Activated CD8-positive, alpha-beta memory T cell treated with anti-CD3 and anti-CD28 coated beads, Interleukin-2, amount 10 ng/mL, durations not matched to agents 7 days and 5 days (primary cell): ENCODE results near the gene ATP8B3. TPM values are rescaled to one million over a fixed set of nuclear protein-coding genes. Genes with fewer than 3 reads are reported as not detected.
"Not testable (repeated sequence)": the region's sequence is repeated elsewhere in the genome, so short reads cannot be mapped to it uniquely, and the experiment has no call there.

Experiments
- ATAC-seq: fragments of 150-1000 bp; cut with Tn5 transposase; one replicate; pipeline ENCODE4 v1.10.0; 2021; ENCODE audit warnings: moderate library complexity
- CTCF ChIA-PET: fragments of 350-600 bp; sonication (Branson Sonifier 250); formaldehyde crosslinking; loops from one replicate; lab custom pipeline; 2021; ENCODE audit warnings: antibody characterized with exemption; lab: Charles Lee
- DNase-seq: peaks from one replicate; pipeline ENCODE4 v3.0.0-alpha.2; 2020
- H3K27ac Mint-ChIP-seq: one replicate; pipeline ENCODE4 v1.8.0; 2021; ENCODE audit warnings: mild to moderate bottlenecking, mixed read lengths
- H3K27me3 Mint-ChIP-seq: one replicate; pipeline ENCODE4 v1.8.0; 2021; ENCODE audit warnings: mixed read lengths
- H3K36me3 Mint-ChIP-seq: one replicate; pipeline ENCODE4 v1.8.0; 2021; ENCODE audit warnings: mild to moderate bottlenecking, mixed read lengths
- H3K4me1 Mint-ChIP-seq: one replicate; pipeline ENCODE4 v1.8.0; 2021; ENCODE audit warnings: mixed read lengths
- H3K4me3 Mint-ChIP-seq: one replicate; pipeline ENCODE4 v1.8.0; 2021; ENCODE audit warnings: mild to moderate bottlenecking, moderate library complexity, mixed read lengths
- H3K9me3 Mint-ChIP-seq: one replicate; pipeline ENCODE4 v1.8.0; 2022; ENCODE audit warnings: low read depth, mixed read lengths
- total RNA-seq, 2 experiments: library from RNA; stranded (reverse); gene quantifications; one replicate each; pipeline ENCODE4 v1.2.3, GENCODE V29; 2021

Gene ATP8B3
- total RNA-seq, 2 experiments from 2014 or later = 7.3 to 21.8 TPM

DNA sequence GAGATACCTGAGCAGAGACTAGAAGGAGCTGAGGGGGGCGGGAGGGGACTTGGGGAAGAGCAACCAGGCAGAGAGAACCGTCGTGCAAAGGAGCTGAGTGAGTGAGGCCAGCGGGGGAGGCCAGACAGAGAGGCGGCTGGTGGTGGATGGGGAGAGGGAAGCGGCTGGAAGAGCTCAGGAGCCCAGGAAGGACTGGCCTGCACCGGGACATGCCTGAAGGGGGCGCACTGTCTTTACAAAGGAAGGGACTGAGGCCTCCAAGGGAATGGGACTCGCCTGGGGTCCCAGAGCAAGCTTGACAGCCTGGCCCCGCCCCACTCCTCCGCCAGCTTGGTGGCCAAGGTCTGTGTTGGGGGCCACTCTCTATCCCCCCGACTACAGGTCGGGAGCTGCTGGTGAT lies 43.8 kb downstream of the ATP8B3 start:
- no peak for DNase-seq
- ATAC-seq = no peak
- H3K9me3 Mint-ChIP-seq = peaks cover 7% of the 10 kb centered on the region
- H3K27me3 Mint-ChIP-seq = peaks cover 80% of the 10 kb centered on the region
- H3K4me3 Mint-ChIP-seq = no peak overlapping the region
- no peaks in the 10 kb centered on the region for H3K36me3 Mint-ChIP-seq
- no peaks in the 10 kb centered on the region for H3K4me1 Mint-ChIP-seq
- H3K27ac Mint-ChIP-seq = no peak overlapping the region
- CTCF ChIA-PET = interaction anchor here (0.7 to 4.3 kb wide), 6 partner anchors 14 to 221 kb away, joined by 3 to 33 read pairs (median 4); no protein-coding TSS in a partner anchor

DNA sequence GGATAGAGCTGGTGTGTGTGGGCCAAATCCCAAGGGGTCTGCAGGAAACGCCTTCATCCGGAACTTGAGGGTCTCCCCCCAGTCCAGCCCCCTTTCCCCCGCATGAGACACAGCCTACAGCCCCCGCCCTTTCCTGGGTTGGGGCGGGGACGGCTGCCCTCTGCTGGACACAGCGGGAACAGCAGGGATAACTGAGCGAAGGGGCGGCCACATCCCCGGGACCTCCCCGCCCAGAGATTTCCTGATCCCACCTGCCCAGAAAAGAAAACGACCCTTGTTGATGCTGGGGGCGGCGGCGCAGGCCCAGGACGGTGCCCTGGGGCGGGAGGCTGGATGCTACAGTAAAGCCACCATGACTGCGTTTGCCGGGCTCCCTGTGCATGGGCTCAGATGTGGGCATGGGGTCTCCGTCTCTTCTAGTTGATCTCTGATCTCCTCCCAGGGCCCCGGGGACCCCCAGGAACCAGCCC lies 44.6 kb downstream of the ATP8B3 start:
- no peaks in the 10 kb centered on the region for H3K36me3 Mint-ChIP-seq

DNA sequence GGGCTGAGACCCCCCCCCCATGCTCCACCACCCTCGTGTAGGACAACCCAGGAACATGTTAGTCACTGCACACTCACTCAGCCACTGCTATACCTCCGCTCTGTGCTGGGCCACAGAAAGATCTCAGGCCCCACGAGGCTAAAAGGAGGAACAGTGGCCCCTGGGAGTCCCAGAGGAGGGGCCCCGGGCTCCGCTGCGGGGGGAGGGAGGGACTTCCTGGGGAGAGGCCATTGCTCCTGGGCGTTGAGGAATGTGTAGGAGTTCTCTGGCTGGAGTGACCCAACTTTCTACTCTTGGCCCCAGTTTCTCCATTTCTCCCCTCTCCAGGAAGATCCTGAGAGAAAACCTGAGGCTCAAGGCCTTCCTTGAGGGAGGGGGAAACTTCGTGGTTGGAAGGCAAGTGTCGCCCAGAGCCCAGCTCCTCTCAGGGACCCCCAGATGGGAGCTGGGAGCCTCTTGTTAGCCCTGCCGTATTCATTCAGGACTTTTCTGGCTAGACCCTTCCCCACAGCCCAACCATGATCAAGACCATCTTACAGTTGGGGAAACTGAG lies 45.2 kb downstream of the ATP8B3 start:
- no peak for DNase-seq
- Mint-ChIP-seq H3K27ac (no peak overlapping the region), H3K4me1 (no peaks in the 10 kb centered on the region), H3K36me3 (no peaks in the 10 kb centered on the region), H3K9me3 (peaks cover 7% of the 10 kb centered on the region), H3K27me3 (peaks cover 78% of the 10 kb centered on the region), H3K4me3 (no peak overlapping the region)
- ATAC-seq = no peak
- CTCF ChIA-PET = interaction anchor here (0.5 to 4.3 kb wide), 9 partner anchors 16 to 905 kb away, joined by 3 to 33 read pairs (median 4); no protein-coding TSS in a partner anchor

More for the DNA sequence above, 44.6 kb downstream of the ATP8B3 start:
- no peak overlapping the region for H3K4me3 Mint-ChIP-seq
- CTCF ChIA-PET = interaction anchor here (0.6 to 4.3 kb wide), 6 partner anchors 15 to 165 kb away, joined by 3 to 33 read pairs (median 4); no protein-coding TSS in a partner anchor
- peaks cover 79% of the 10 kb centered on the region for H3K27me3 Mint-ChIP-seq
- peak; percentile 47 for ATAC-seq
- no peaks in the 10 kb centered on the region for H3K4me1 Mint-ChIP-seq
- peaks cover 7% of the 10 kb centered on the region for H3K9me3 Mint-ChIP-seq
- DNase-seq = peak; percentile 63
- no peak overlapping the region for H3K27ac Mint-ChIP-seq

DNA sequence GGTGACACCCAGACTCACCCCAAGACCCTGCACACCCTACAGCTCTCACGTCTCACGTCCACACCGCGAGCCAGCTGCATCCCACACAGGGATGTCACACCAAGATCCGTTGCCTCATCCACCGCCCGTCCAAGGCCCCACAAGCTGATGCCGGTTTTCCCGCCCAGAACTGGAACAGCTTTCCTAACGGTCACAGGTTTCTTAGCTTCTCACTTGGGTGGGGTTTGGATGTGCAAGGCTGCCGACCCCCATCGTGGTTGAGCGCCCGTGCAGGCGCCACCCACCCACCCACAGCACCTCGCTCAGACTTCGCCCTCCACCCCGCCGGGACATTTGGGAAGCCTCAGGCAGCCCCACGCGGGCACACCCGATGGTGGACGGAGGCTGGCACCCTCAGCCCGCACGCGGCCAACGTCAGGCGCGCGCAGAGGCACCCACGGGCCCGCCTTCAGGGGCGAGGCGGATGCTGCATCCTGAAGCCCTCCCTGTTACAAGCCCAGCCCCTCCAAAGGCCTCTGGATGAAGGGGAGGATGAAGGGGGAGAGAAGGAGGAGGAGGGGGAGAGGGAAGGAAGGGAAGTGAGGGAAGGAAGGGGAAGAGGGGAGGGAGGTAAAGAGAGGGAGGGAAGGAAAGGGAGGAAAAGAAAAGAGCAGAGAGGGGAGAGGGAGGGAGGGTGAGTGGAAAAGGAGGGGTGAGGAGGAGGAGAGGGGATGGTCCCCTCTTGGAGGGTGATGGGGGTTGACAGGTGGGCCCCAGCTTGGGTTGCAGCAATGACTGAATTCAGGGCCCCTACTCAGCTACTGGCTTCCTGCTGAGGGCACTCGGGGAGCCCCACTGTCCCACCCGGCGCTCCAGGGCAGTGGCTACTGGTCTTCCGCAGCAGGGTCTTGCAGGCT lies 45.9 kb downstream of the ATP8B3 start:
- Mint-ChIP-seq H3K4me1 (no peaks in the 10 kb centered on the region), H3K9me3 (peaks cover 5% of the 10 kb centered on the region), H3K4me3 (no peak overlapping the region), H3K36me3 (no peaks in the 10 kb centered on the region), H3K27me3 (peaks cover 81% of the 10 kb centered on the region), H3K27ac (peak overlapping the region; percentile 25)
- no peak for ATAC-seq
- DNase-seq = no peak
- CTCF ChIA-PET = interaction anchor here (0.5 to 4.3 kb wide), 10 partner anchors 11 to 906 kb away, joined by 3 to 33 read pairs (median 4); no protein-coding TSS in a partner anchor

- no peak overlapping the region for H3K4me3 Mint-ChIP-seq
- H3K9me3 Mint-ChIP-seq = peaks cover 1% of the 10 kb centered on the region
- H3K36me3 Mint-ChIP-seq = no peaks in the 10 kb centered on the region
- H3K4me1 Mint-ChIP-seq = peaks cover 2% of the 10 kb centered on the region
- peaks cover 81% of the 10 kb centered on the region for H3K27me3 Mint-ChIP-seq
- CTCF ChIA-PET = interaction anchor here (0.6 to 4.3 kb wide), 8 partner anchors 11 to 219 kb away, joined by 3 to 33 read pairs (median 4); no protein-coding TSS in a partner anchor
- DNase-seq (no peak), ATAC-seq (no peak)
- H3K27ac Mint-ChIP-seq = peak overlapping the region; percentile 25
Measured at GRCh38 chr19:1765232-1765903, 46.7 kb downstream of the ATP8B3 start.

DNA sequence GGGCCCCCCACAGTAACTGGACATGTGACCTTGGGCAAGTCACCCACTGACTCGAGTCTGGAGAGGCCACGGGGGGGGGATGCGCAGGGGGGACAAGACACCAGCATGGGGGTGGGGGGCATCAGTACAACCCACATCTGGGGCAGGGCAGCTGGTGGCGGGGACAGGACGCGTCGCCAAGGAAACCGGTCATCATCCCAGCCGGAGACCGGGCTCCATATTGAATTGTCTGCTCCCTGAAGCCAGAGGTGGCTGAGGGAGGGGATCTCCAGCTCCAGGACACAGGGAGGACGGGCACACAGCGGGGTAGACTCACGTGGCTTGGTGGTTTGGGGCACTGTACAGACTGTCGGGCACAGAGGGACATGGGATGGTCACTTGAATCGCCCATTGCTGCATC lies 47.3 kb downstream of the ATP8B3 start:
- Mint-ChIP-seq H3K4me1 (peaks cover 2% of the 10 kb centered on the region), H3K27ac (no peak overlapping the region), H3K27me3 (peaks cover 81% of the 10 kb centered on the region), H3K36me3 (no peaks in the 10 kb centered on the region), H3K4me3 (no peak overlapping the region), H3K9me3 (no peaks in the 10 kb centered on the region)
- CTCF ChIA-PET = interaction anchor here (0.8 to 4.3 kb wide), 5 partner anchors 18 to 219 kb away, joined by 3 to 33 read pairs (median 9); no protein-coding TSS in a partner anchor
- ATAC-seq (no peak), DNase-seq (no peak)

- no peaks in the 10 kb centered on the region for H3K36me3 Mint-ChIP-seq
- H3K9me3 Mint-ChIP-seq = no peaks in the 10 kb centered on the region
- ATAC-seq (no peak), DNase-seq (no peak)
- peaks cover 84% of the 10 kb centered on the region for H3K27me3 Mint-ChIP-seq
- H3K4me3 Mint-ChIP-seq = no peak overlapping the region
- peaks cover 2% of the 10 kb centered on the region for H3K4me1 Mint-ChIP-seq
- H3K27ac Mint-ChIP-seq = no peak overlapping the region
- CTCF ChIA-PET = interaction anchor here (0.6 to 4.3 kb wide), 3 partner anchors 19 to 218 kb away, joined by 3 to 20 read pairs (median 3); no protein-coding TSS in a partner anchor
Measured at GRCh38 chr19:1763648-1764639, 48.1 kb downstream of the ATP8B3 start.

- Mint-ChIP-seq H3K4me1 (peaks cover 2% of the 10 kb centered on the region), H3K36me3 (no peaks in the 10 kb centered on the region), H3K4me3 (no peak overlapping the region), H3K27ac (no peak overlapping the region), H3K9me3 (no peaks in the 10 kb centered on the region), H3K27me3 (peaks cover 85% of the 10 kb centered on the region)
- DNase-seq = no peak
- CTCF ChIA-PET = no interaction called here
- ATAC-seq = no peak
Measured at GRCh38 chr19:1762243-1763117, 49.6 kb downstream of the ATP8B3 start.

DNA sequence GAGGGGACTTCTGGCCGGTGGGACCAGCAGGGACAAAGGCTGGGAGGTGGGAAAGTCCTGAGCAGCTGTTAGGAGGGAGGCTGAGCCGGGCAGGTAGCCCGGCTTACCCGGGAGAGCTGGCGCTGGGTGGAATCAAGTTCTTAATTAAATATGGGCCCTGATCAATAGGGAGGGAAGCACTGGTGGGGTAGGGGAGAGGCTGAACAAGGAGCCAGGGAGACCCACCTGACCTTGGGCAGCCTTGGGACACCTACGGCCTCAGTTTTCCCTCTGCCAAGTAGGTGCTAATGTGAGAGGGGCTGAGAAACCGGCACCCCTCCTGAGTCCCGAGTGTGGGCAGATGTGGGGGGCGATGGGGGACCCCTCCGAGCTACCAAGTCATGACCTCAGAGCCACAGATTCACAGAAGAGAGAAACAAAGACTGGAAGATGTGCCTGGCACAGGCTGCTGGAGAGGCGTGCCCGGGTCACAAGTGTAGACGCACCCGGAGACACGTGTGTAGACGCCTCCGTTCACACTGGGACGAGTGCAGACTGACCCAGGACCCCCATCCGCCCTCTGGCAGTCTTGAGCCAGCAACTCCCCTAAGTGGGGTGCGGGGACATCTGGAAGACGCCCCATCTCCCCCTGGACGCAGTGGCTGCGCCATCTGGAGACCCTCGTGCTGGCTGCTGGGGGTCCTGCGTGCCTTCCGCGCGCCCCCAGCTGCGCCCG lies 50.4 kb downstream of the ATP8B3 start:
- H3K27me3 Mint-ChIP-seq = peaks cover 85% of the 10 kb centered on the region
- peaks cover 6% of the 10 kb centered on the region for H3K4me1 Mint-ChIP-seq
- CTCF ChIA-PET = interaction anchor here (0.7 to 1.4 kb wide), 4 partner anchors 68 to 841 kb away, joined by 3 to 4 read pairs (median 4); no protein-coding TSS in a partner anchor
- H3K9me3 Mint-ChIP-seq = no peaks in the 10 kb centered on the region
- no peaks in the 10 kb centered on the region for H3K36me3 Mint-ChIP-seq
- ATAC-seq (no peak), DNase-seq (no peak)
- H3K27ac Mint-ChIP-seq = no peak overlapping the region
- H3K4me3 Mint-ChIP-seq = no peak overlapping the region

- peaks cover 87% of the 10 kb centered on the region for H3K27me3 Mint-ChIP-seq
- not testable (repeated sequence) for H3K27ac Mint-ChIP-seq, H3K36me3 Mint-ChIP-seq, H3K9me3 Mint-ChIP-seq, H3K4me3 Mint-ChIP-seq, DNase-seq, ATAC-seq, H3K4me1 Mint-ChIP-seq
- CTCF ChIA-PET = interaction anchor here (0.7 to 1.4 kb wide), 5 partner anchors 22 to 841 kb away, joined by 3 to 5 read pairs (median 4); no protein-coding TSS in a partner anchor
Measured at GRCh38 chr19:1760786-1761527, 51.1 kb downstream of the ATP8B3 start.
